Activated CD4-positive, CD25-positive, alpha-beta regulatory T cell treated with anti-CD3 and anti-CD28 coated beads, Interleukin-2, amount 50 U/mL, for 16 hours (primary cell): ENCODE measurements around the gene MIEF2.

Experiments
- DNase-seq: peaks from one replicate; pipeline ENCODE4 v3.0.0-alpha.2; 2020; ENCODE audit warnings: low read depth, low spot score

Gene MIEF2

DNA sequence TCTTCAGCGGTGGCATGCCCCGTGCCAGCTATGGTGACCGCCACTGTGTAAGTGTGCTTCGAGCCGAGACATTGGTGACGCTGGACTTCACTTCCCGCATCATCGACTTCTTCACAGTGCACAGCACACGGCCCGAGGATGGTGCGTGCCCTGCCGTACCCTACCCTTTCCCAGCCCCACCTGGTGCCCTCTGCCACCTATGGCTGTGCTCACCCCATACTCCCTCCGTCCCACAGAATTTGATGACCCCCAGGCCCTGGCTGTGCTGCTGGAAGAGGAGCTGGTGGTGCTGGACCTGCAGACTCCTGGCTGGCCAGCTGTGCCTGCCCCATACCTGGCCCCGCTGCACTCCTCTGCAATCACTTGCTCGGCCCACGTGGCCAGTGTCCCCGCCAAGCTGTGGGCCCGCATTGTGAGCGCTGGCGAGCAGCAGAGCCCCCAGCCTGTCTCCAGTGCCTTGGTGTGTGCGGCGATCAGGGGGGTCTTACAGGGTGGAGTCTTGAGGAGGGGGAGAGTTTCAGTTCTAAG is 25.5 kb upstream of the MIEF2 start:
- no peak for DNase-seq

DNA sequence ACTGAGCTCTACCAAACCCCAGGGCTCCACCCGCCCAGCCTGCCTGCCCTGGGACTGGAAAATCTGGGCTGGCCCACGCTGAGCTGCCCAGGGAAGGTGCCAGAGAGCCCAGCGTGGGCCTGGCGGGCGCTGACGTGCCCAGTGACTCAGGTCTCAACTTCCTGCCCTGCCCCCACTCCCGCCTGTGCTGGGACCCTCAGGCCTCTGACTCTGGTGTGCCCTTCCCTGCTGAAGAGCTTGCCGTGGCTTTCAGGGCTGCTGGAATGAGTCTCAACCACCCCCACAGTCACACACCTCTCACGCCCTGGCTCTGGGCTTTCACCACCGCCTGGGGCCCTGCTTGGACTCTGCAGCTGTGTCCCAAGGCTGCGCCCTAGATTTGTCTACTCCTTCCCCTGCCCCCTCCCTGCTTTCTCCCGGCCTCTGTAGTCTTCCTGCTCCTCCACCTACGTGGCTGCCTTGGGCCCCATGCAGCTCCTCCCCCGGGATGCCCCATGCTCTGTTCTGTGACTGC is 24.7 kb upstream of the MIEF2 start:
- DNase-seq, result no peak

DNA sequence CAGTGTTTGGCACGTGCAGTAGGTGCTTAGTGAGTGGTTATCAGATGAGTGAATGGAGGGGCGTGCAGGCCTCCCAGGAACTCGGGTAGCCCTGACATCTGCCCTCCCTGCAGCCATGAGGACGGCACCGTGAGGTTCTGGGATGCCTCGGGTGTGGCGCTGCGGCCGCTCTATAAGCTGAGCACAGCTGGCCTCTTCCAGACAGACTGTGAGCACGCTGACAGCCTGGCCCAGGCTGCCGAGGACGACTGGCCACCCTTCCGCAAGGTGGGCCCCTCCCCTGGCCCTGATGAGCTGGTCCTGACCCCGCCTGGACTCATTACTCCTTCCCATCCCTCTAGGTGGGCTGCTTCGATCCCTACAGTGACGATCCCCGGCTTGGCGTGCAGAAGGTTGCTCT is 24.0 kb upstream of the MIEF2 start:
- no peak for DNase-seq

DNA sequence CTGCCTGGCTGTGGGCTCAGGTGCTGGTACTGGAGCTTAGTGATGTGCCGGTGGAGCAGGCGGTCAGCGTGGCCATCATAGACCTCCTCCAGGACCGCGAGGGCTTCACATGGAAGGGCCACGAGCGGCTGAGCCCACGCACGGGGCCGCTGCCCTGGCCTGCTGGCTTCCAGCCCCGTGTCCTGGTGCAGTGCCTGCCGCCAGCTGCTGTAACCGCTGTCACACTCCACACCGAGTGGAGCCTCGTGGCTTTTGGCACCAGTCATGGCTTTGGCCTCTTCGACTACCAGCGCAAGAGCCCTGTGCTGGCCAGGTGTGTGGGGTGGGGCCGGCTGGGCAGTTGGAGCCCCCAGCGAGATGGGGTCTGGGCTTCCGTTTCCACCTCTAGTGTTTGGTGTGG is 23.0 kb upstream of the MIEF2 start:
- no peak for DNase-seq

DNA sequence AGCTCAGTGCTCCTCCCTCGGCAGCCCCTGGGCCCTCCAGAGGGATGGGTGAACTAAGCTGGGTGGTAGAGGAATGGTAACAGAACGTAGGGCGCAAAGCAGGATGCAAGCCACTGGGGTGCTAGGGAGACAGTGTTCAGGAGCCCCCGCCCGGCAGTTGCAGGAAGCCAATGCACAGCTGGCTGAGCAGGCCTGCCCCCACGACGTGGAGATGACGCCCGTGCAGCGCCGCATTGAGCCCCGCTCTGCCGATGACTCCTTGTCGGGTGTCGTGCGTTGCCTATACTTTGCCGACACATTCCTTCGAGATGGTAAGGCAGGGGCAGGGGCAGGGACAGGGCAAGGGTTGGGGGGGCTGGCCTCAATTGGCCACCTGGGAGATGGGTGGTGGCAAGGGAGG is 22.2 kb upstream of the MIEF2 start:
- no peak for DNase-seq

DNA sequence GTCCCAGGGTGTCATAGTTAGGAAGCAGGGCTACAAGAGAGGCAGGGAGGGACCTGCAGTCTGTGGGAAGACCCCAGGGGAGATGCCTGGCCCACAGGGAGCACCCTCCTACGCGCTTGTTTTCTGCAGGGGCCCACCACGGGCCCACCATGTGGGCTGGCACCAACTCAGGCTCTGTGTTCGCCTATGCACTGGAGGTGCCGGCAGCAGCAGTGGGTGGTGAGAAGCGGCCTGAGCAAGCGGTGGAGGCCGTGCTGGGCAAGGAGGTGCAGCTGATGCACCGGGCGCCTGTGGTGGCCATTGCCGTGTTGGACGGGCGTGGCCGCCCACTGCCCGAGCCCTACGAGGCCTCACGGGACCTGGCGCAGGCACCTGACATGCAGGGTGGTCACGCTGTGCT is 20.0 kb upstream of the MIEF2 start:
- no peak for DNase-seq

DNA sequence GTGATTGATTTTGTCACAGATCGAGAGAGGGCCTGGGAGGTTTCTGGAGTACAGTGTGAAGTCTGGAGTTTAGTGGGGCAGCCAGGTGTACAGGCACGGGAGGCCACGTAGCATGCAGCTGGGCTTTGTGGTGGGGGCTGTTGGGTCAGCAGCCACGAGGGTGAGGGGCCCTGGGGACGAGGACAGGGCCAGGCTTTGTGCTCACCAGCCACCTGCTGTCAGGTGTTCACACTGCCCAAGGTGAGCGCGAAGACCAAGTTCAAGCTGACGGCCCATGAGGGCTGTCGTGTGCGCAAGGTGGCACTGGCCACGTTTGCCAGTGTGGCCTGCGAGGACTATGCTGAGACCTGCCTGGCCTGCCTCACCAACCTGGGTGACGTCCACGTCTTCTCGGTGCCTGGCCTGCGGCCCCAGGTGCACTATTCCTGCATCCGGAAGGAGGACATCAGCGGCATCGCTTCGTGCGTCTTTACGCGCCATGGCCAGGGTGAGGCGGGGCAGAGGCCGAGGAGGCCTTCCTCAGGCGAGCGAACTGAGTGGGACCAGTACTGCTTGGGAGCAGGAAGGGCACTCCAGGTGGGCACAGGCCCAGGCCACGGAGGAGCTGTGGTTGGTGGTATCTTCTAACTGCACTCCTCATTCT is 19.1 kb upstream of the MIEF2 start:
- DNase-seq, result no peak

DNA sequence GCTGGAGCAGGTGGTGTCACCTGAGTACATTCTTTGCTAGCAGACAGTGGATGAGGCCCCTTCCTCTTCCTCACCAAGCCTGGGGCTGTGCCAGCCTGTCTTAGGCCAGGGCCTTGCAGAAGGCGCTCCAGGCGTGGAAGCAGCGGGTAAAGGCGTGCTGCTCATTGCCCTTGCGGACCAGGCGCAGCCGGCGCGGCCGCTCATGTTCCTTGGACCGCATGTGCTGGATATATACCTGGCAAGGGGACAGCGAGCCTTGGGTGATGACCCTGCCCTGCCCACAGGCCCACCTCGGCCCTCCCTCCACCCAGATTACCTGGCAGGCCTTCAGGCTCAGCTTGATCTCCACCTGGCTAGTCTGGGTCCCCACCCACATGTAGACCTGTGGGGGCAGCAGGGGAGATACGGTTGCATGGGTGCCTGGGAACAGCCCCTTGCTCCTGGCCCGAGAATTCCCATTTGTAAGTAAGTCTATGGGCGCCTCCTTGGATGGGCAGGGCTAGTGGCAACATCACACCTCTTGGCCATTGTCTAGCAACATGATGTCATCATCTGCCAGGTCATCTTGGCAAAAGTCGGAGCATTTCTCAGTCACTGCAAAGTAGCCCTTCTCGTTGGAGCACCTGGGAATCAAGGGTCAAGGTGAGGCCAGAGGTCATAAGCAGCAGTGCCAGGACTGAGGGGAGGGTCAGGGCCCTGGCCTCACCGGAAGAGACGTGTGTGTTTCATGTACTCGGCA is 15.3 kb upstream of the MIEF2 start:
- no peak for DNase-seq

DNA sequence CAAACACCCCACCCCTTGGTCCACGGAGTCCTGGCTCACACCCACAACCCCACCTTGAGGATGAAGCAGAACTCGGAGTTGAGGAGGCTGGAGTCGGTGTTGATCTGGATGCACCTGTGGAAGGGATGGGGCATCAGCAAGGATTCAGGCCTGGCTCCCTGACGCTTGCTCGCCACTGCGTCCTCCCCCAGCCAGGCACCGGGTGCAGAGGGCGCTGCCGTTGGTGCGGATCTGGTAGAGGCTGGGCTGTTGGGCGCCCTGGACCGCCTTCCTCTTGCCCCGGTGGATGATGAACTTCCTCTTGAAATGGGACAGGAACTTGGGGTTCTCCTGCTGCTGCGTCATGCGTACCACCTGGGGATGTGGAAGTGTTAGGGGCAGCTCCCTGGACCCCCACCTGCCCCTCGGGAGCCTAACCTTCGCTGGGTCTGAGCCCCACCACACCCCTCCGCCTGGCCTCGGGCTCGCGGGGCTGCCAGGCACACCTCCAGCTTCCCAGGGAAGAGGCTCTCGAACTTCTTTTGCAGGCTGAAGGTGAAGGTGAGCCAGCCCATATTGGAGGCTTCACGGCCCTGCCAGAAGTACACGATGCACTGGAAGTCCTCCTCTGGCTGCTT is 14.2 kb upstream of the MIEF2 start:
- DNase-seq, result no peak

DNA sequence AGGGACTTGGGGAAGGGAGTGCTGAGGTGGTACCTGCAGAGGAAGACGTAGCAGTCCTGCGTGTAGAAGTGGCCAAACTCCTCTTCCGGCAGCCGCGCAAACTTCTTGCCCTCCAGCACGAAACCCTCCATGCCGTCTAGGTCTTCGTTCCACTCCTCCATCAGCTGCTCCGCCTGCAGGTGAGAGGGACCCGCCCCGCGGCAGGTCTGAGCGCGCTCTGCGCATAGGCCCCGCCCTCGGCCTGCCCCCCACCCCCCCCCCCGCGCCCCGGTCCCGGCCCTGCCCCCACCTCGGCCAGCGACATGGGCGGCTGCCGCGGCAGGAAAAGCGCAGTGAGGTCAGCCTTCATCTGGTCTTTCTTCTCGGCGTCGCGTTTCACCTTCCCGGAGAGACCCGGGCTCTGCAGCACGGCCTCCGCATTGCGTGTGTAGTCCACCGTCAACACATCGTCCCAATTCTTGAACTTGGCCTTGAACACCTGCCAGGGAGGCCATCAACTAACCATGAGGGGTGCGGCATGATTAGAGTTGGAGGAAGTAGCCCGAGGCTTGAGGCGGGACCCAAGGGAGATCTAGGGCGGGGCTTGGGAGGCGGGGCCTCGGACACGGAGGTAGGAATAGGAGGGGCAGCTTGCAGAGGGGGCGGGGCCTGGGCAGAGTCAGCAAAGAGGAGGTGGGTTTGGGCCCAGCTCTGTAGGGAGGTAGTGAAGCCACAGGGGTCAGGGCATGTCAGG is 13.4 kb upstream of the MIEF2 start:
- no peak for DNase-seq

DNA sequence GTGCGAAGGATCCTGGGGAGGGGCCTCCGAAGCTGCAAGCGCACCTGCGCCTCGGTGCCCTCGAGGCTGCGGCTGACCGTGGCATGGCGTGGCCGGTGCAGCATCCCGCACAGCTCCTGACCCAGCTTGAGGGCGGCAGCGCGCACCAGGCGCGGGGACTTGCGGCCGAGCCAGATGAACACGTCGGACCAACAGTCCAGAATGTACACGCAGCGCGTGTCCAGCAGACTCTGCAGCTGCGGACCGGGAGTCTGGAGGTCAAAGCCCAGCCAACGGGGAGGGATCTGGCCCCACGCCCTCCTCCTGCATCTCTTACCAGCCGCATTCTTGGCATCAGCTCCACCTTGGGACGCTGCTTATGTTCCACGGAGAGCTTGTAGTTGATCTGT is 12.9 kb upstream of the MIEF2 start:
- no peak for DNase-seq

DNA sequence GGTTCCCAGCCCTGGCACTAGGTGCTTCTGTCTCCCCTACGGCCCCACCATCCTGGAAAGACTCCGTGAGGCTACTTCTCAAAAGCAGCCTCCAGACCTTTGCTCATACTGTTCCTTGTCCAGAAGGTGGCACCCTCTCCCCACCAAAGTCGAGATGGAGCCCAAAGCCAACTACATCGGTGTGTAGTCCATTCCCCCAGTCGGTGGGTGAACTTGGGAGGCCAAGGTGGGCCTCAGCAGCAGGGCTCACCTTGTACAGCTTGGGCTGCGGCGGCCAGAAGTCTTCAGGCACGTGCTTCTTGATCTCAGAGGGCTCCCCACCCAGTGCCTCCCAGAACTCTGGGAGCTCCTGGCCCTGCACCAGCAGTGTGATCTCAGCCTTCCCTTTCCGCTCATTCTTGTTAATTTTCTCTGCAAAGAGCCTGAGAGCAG is 12.1 kb upstream of the MIEF2 start:
- DNase-seq, result peak; percentile 34

DNA sequence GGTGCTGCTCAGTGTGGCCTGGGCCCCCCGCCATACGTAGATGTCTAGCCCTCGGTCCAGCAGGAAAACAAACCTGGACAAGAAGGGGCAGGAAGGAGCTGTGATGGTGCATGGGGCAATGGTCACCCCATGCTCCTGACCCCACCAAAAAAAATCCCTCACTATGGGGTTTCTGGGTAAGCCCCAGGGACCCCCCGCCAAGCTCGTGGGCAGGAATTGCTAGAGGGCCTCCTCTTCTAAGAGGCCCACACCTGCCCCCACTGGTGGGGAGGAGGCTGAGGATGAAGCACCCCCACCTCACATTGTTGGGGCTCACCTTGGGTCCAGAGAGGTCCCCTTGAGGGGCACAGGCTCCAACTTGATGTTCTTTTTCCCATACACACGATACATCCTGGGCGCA is 11.7 kb upstream of the MIEF2 start:
- DNase-seq, result no peak

DNA sequence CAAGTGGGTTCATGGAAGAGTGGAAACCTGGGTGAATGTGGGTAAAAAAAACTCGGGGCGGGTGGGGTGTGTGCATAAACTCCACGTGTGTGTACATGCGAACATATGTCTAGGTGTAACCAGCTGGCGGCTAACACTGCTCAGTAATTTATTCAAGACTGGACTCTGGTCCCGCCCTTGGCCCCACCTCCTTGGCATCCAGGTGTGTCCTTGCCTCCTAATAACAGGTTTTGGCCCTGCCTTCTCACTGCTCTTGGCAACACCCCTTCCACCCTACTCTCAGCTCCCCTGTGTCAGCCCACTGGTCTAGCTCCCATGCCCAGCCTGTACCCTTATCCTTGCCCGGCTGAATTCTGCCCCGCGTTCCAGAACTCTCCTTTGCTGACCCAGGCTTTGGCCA is 10.2 kb upstream of the MIEF2 start:
- no peak for DNase-seq

DNA sequence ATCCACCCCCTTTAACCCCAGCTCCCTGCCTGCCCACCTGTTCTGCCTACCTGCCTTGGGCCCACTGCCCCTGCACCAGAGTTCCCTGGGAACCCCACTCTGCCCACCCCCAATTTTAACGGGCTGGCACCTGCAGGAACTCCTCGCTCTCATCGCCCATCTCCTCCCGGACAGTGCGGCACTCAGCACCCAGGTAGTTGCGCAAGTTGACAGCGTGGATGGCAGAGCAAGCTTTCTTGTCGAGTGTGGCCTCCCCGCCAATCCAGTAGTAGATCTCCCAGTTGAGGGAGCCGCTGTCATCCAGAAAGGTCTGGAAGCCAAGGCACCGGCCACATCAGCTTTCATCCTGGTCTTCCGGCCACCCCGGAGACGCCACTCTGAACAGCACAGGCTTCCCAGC is 9.8 kb upstream of the MIEF2 start:
- DNase-seq, result no peak

DNA sequence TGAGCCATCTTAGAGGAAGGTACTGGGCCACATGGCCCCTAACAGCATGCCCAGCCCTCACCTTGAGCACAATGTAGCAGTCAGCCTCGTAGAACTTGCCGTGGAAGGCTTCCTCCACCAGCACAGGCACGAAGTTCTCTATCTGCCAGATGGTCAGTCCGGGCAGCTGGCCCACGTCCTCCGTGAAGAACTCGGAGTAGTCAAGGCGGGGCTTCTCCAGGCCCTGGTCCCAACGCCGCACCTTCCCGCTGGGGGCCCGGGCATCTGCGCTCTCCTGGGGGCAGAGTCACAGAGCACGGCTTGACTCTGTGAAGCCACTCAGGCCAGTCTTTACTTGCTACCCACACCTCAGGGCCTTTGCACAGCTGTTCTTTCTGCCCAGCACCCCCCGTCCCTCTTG is 9.3 kb upstream of the MIEF2 start:
- no peak for DNase-seq

DNA sequence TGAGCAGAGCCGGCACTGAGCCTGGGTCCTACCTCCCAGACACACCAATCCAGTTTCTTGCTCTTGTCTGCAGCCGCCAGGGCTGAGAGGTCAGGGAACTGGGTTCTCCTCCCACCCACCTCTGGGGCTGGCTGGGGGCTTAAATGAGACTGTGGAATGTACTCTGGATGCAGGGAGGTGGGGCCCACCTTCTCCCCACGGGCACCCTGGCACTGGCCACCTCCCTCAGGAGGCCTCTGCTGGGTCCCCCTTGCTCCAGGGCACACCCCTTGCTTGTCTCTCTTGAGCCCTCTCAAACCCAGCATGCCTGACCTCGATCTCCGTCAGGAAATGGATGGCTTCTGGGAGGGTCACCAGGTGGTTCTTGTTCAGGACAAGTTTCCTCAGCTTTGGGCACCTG is 8.3 kb upstream of the MIEF2 start:
- DNase-seq, result no peak

DNA sequence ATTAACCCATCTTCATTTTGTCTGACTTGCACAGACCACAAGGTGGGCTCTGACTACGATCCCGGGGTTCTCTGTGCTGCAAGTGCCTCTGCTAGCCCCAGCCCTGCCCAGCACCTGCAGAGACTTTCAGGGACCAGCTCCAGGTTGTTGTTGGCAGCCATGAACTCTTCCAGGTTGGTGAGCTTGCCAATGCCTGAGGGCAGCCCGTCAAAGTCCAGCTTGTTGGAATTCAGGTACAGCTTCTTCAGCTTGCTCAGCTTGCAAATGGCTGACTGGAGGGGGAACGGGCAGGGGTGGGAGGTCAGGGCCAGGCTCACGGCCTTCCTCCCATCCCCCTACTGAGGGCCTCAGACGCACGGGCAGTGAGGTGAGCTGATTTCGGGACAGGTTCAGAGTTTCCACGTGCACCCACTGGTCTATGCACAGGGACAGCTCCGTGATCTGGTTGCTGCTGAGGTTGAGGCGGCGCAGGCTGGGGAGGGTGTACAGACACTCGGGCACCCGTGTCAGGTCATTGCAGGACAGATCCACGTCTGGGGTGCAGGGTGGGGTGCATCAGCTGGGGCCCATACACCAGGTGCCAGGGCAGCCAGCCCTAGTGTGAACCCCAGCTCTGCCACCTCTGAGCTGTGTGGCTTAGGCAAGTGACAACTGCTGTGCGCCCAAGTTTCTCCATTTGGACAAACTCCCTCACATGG is 7.1 kb upstream of the MIEF2 start:
- DNase-seq, result no peak

DNA sequence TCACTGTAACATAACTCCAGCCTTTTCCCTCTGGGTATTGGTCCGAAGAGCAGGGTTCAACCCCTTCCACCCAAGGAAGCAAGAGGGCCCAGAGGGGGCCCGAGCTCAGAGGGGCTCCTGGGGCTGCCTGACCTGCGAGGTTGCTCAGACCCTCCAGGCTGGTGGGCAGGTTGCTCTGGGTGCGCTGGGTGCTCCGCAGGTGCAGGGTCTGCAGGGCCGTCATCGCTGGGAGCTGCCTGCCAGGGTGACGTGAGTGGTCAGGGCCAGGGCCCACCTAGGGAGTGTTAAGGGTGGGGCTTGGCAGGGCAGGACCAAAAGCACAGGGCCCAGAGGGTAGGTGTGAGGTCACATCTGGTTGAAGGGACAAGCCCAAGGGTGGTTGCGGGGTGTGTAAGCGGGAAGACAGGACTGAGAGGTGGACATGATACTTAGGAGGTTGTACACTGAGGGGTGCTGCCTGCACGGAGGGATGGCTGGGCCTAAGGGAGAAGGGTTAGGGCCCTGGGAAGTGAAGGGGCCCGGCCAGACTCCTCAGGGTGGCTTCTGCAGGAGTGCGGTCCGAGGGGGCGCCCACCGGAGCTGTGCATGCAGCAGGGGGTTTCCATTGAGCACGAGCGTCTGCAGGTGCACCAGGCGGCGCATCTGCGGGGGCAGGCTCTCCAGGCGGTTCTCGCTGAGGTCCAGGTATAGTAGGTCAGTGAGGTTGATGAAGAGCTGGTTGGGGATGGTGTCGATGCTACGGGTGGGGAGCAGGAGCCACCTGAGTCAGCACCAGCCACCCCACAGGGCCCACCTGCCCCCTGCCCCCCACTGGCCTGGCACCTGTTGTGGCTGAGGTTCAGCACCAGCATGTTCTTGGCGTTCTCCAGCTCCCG is 6.3 kb upstream of the MIEF2 start:
- no peak for DNase-seq

DNA sequence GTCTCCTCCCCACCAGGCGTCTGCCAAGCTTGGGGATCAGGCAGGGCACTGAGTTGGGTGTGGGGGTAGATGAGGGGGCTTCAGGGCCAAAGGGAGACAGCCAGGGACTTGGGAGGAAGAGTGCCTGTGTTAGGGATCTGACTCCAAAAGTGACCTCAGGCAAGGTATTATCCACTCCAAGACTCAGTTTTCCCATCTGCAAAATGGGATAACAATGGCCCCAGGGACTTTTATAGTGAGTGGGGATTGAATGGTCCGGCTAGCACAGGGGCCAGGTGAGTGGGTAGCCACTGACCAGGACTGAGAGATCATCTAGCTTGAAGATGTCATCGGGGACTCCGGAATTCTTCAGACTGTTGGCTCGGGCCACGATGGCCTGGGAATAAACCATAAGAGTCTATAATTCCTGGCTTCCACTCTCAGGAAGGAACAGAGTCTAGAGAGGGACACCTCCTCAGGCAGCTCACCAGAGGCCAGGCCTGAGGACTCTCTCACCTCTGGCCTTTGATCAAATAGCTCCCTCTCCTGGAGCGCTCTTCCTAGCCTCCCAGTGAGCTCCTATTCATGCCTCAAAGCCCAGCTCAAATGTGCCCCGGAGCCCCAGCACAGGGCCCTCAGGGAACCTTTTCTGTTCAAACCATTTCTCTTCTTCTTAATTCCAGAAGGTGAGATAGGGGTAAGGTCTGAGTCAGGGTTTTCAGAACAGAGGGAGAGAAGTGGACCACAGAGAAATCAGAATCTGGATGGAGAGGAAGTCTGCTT is 5.4 kb upstream of the MIEF2 start:
- no peak for DNase-seq
